Measurements from ENCODE around the gene TAB2.
A peak's percentile ranks its signal among the peaks of the same experiment; 100 is the strongest.

Gene TAB2

DNA sequence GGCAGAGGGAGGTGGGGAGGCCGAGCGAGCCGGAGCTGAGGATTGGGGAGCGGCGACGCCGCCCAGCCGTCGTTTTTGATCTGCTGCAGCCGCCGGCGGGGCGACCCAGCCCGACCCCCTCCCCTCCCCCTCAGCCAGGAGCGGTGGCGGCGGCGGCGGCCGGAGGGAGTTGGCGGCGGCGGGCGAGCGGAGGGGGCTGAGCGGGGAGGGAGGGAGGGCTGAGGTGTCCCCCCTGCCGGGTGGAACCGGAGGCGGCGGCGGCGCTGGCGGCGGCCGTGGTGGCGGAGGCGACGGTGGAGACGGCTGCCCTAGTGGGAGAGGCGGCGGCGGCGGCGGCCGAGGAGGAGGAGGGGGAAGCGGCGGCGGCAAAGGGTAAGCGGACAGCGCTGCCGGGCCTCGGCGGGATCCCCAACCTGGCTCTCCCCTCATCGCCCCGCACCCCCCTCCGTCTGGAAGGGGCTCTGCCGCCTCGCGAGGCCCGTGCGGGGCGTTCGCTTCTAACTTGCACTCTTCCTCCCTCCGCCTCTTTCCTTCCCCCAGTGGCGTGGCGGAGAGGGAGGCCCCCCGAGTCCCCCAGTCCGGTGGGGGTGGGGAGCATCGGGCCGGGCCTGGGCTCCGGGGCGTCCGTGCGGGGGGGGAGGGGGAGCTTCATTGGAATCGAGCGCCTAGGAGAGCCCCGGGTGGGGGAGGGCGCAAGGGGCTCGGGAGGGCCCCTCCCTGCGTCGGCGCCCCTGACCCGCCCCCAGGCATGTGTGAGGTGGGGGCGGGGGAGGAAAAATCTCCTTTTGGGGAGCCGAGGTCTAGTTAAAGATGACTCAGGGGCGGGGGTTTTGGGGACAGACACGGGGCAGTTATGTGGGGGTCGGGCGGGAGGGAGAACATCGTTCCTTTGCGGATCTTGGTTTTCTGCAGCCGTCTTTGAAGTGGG is at the start of gene TAB2:
Gene TAB2 (plus strand): TSS at position 69 of the 928 bp plus-strand sequence. CDS start 52,286 bp downstream, outside the sequence.
- Mint-ChIP-seq H3K36me3 (ENCODE audit: low read depth) (no peaks in the 10 kb centered on the region), H3K4me3 (peak within 1 kb of the TSS; percentile 82 to 90 (median 89)), H3K4me1 (peaks cover 31% of the 10 kb centered on the region), H3K27me3 (ENCODE audit: low read depth) (no peaks in the 10 kb centered on the region), H3K9me3 (no peaks in the 10 kb centered on the region), H3K27ac (peak within 1 kb of the TSS; percentile 89 to 95 (median 94))
- TF ChIP-seq, protein P1, sequence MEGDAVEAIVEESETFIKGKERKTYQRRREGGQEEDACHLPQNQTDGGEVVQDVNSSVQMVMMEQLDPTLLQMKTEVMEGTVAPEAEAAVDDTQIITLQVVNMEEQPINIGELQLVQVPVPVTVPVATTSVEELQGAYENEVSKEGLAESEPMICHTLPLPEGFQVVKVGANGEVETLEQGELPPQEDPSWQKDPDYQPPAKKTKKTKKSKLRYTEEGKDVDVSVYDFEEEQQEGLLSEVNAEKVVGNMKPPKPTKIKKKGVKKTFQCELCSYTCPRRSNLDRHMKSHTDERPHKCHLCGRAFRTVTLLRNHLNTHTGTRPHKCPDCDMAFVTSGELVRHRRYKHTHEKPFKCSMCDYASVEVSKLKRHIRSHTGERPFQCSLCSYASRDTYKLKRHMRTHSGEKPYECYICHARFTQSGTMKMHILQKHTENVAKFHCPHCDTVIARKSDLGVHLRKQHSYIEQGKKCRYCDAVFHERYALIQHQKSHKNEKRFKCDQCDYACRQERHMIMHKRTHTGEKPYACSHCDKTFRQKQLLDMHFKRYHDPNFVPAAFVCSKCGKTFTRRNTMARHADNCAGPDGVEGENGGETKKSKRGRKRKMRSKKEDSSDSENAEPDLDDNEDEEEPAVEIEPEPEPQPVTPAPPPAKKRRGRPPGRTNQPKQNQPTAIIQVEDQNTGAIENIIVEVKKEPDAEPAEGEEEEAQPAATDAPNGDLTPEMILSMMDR (IDR thresholded peaks at IDR 0.05; ENCODE audit: unreplicated experiment in 3 of 3): no peak

DNA sequence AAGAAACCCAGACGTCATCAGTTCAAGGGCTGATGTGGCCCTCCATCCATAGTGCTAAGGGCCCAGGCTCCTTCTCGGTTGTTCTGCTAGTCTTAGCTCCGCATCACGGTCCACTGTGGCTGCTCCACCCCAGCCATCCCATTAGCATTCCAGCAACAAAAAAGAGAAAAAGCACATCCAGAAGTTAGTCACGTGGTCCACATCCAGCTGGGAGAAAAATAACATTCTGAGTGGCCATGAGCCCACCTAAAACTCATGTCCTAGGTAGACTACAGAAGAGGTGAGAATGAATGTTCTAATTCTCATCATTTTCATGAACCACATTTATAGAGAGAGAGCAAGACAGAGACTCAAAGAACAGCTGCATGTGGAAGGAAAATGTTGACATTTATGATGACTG is 49.4 kb upstream of the TAB2 start:
- Mint-ChIP-seq H3K4me3 (no peak overlapping the region), H3K27me3 (ENCODE audit: low read depth) (peaks cover 14% of the 10 kb centered on the region), H3K4me1 (no peaks in the 10 kb centered on the region), H3K9me3 (peaks cover 9% of the 10 kb centered on the region), H3K36me3 (ENCODE audit: low read depth) (no peaks in the 10 kb centered on the region), H3K27ac (no peak overlapping the region)
- TF ChIP-seq, protein P1 (IDR thresholded peaks at IDR 0.05; ENCODE audit: unreplicated experiment in 3 of 3): no peak

DNA sequence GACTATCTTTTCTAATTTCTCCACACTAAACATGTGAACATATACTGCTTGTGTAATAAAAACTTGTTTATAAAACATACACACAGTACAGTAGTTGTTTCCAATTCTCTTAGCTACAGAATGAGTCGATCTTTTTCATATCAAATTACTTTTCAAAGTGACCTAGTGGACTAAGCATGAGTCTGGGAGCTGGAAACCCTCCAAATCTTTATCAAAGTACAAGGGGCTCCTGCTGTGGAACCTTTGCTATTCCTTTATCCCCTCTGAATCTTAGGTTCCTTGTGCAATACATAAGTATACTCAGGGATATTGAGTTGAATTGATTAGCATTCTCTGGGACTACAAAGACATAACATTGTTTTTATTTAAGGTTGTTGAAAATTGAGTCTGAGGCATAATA is 48.7 kb upstream of the TAB2 start:
- H3K36me3 Mint-ChIP-seq (ENCODE audit: low read depth): no peaks in the 10 kb centered on the region
- H3K4me1 Mint-ChIP-seq: no peaks in the 10 kb centered on the region
- H3K9me3 Mint-ChIP-seq: peaks cover 11% of the 10 kb centered on the region
- no peak overlapping the region for H3K4me3 Mint-ChIP-seq
- TF ChIP-seq, protein P1 (IDR thresholded peaks at IDR 0.05; ENCODE audit: unreplicated experiment in 3 of 3): no peak
- H3K27ac Mint-ChIP-seq: no peak overlapping the region
- peaks cover 14% of the 10 kb centered on the region for H3K27me3 Mint-ChIP-seq (ENCODE audit: low read depth)

DNA sequence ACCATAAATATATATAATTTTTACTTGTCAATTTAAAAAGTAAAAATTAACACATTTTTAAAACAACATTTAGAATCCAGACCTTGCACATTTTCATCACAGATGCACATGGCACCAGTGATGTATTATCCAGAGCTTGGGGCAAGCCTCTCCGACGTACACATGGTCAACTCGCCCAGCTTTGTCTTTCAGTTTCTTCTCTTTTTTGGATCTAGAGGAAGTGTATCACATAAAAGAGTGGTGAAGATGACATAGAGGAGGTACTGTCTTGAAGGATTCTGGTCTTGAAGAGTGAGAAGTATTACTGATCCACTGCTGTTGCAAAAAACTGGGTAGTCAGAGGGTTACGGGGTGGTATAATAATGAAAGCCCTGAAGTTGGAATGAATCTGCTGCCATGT is 46.9 kb upstream of the TAB2 start:
- TF ChIP-seq, protein P1 (IDR thresholded peaks at IDR 0.05; ENCODE audit: unreplicated experiment in 3 of 3): no peak
- no peaks in the 10 kb centered on the region for H3K4me1 Mint-ChIP-seq
- H3K4me3 Mint-ChIP-seq: no peak overlapping the region
- peaks cover 8% of the 10 kb centered on the region for H3K27me3 Mint-ChIP-seq (ENCODE audit: low read depth)
- H3K27ac Mint-ChIP-seq: no peak overlapping the region
- H3K36me3 Mint-ChIP-seq (ENCODE audit: low read depth): no peaks in the 10 kb centered on the region
- peaks cover 11% of the 10 kb centered on the region for H3K9me3 Mint-ChIP-seq

GRCh38 chr6:149271348-149272340 is 45.9 kb upstream of the TAB2 start:
- Mint-ChIP-seq H3K4me3 (no peak overlapping the region), H3K9me3 (peaks cover 11% of the 10 kb centered on the region), H3K4me1 (no peaks in the 10 kb centered on the region), H3K27ac (no peak overlapping the region), H3K36me3 (ENCODE audit: low read depth) (no peaks in the 10 kb centered on the region), H3K27me3 (ENCODE audit: low read depth) (peaks cover 3% of the 10 kb centered on the region)
- TF ChIP-seq, protein P1 (IDR thresholded peaks at IDR 0.05; ENCODE audit: unreplicated experiment in 3 of 3): no peak
